PFSK-1 (cell line): Measurements from ENCODE around the gene NTM.

ENCODE experiments used
- FOXP2 ChIP-seq: optimal IDR thresholded peaks from 2 replicates; pipeline ENCODE3; 2011; ENCODE audit warnings: borderline replicate concordance, control low read depth, inconsistent platforms; ENCODE audit not compliant: insufficient read depth; ENCODE audit errors: extremely low read length, extremely low read depth
- POLR2AphosphoS5 ChIP-seq: IDR thresholded peaks from 2 replicates; pipeline ENCODE4 v1.6.1; 2012; ENCODE audit warnings: low read depth, mild to moderate bottlenecking, control low read depth, low read length, moderate library complexity
- SIN3A ChIP-seq: IDR thresholded peaks from 2 replicates; pipeline ENCODE4 v1.6.1; 2012; ENCODE audit warnings: mild to moderate bottlenecking, low read length, moderate library complexity, borderline replicate concordance; ENCODE audit not compliant: insufficient read depth
- TAF1 ChIP-seq: IDR thresholded peaks from 2 replicates; pipeline ENCODE4 v1.6.1; 2012; ENCODE audit warnings: low read length, control low read depth, borderline replicate concordance; ENCODE audit not compliant: insufficient read depth
- TF ChIP-seq, protein P1 (sequence below), 2 experiments: IDR thresholded peaks; 2 replicates each; pipeline versions ENCODE4 v1.6.1 to v1.8.0; 2011 to 2012; ENCODE audit warnings: low read depth in 2 of 2, low read length in 2 of 2, control low read depth in 1 of 2, inconsistent platforms in 1 of 2, mild to moderate bottlenecking in 1 of 2, moderate library complexity in 1 of 2; ENCODE audit not compliant: insufficient read depth in 1 of 2

Gene NTM

DNA sequence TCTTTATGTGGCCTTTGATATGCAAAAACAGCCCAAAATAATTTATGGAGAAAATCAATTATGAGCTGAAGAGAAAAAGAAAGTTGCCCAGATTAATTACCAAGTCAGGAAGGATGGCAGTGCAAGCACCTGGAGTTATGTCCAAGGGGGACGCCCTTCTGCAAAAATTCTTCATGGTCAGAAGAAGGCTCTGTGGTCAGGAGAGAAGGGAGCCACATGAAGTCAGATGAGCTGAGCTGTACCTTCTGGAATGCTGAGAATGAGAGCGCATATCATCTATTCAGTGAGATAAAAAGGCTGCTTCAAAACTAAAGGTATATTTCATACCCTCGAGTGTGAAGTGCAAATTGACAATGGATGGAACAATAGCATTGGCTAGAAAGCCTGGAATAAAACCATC lies 607.4 kb downstream of the NTM start:
- TF ChIP-seq POLR2AphosphoS5 (no peak), FOXP2 (no peak), TAF1 (no peak), SIN3A (no peak)
- TF ChIP-seq, protein P1, sequence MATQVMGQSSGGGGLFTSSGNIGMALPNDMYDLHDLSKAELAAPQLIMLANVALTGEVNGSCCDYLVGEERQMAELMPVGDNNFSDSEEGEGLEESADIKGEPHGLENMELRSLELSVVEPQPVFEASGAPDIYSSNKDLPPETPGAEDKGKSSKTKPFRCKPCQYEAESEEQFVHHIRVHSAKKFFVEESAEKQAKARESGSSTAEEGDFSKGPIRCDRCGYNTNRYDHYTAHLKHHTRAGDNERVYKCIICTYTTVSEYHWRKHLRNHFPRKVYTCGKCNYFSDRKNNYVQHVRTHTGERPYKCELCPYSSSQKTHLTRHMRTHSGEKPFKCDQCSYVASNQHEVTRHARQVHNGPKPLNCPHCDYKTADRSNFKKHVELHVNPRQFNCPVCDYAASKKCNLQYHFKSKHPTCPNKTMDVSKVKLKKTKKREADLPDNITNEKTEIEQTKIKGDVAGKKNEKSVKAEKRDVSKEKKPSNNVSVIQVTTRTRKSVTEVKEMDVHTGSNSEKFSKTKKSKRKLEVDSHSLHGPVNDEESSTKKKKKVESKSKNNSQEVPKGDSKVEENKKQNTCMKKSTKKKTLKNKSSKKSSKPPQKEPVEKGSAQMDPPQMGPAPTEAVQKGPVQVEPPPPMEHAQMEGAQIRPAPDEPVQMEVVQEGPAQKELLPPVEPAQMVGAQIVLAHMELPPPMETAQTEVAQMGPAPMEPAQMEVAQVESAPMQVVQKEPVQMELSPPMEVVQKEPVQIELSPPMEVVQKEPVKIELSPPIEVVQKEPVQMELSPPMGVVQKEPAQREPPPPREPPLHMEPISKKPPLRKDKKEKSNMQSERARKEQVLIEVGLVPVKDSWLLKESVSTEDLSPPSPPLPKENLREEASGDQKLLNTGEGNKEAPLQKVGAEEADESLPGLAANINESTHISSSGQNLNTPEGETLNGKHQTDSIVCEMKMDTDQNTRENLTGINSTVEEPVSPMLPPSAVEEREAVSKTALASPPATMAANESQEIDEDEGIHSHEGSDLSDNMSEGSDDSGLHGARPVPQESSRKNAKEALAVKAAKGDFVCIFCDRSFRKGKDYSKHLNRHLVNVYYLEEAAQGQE (IDR thresholded peaks at IDR 0.05; ENCODE audit: insufficient read depth in 1 of 2, low read depth in 2 of 2, low read length in 2 of 2), result no peak

DNA sequence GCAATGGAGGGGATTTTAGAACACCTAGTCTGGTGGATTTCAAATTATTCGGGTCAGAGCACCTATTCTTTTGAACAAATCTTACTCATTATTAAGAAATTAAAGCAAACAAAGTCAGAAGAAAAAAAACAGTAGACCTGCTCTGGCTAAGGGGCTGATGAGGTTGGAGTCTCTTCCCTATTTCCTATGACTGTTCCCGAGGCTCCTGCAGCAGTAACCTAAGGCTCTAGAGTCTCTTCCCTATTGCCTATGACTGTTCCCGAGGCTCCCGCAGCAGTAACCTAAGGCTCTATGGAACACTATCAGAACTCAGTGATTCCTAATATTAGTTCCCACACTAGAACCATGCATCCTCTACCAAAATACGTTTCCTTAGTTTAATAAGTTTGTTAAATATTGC lies 607.9 kb downstream of the NTM start:
- TF ChIP-seq FOXP2 (no peak), SIN3A (no peak), POLR2AphosphoS5 (no peak), TAF1 (no peak)
- TF ChIP-seq, protein P1 (IDR thresholded peaks at IDR 0.05; ENCODE audit: insufficient read depth in 1 of 2, low read depth in 2 of 2, low read length in 2 of 2), result no peak

DNA sequence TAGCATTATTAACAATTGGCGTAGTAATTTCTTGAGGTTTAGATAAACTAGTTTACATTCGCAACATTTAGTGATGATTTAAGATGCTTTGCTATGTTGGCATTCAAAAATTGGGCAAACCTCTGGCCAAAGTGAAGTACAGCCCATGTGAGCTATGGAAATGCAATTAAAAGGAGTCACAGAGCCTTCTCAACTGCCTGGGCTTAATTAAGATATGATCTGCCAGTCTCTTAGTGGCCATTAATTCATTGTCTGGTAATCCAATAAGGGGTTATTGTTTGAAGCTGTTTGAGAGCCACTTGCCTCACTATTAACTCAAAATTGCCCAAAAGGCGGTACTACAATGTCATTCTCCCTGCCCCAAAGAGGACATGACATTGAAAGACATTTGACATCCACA lies 608.9 kb downstream of the NTM start:
- TF ChIP-seq, protein P1 (IDR thresholded peaks at IDR 0.05; ENCODE audit: insufficient read depth in 1 of 2, low read depth in 2 of 2, low read length in 2 of 2), result no peak
- TF ChIP-seq SIN3A, result no peak

DNA sequence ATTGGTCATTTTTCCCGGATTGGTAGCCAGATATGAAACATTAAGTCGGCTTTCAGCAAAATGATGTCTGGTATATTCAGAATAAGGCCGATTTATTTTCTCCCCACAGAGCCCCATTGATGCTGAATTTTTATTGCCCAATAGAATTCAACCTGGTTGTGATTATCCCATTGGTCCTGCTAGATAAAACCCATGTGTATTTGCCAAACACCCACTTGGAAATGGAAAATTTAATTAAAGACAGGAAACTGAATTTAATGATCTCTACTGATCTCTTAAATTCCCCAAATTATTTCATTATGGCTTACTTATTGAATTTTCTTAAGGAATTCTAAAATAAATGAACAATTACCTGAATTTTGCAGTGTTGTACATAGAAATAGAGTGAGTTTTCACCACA lies 609.8 kb downstream of the NTM start:
- TF ChIP-seq TAF1 (no peak), SIN3A (no peak), POLR2AphosphoS5 (no peak), FOXP2 (no peak)
- TF ChIP-seq, protein P1 (IDR thresholded peaks at IDR 0.05; ENCODE audit: insufficient read depth in 1 of 2, low read depth in 2 of 2, low read length in 2 of 2), result no peak

DNA sequence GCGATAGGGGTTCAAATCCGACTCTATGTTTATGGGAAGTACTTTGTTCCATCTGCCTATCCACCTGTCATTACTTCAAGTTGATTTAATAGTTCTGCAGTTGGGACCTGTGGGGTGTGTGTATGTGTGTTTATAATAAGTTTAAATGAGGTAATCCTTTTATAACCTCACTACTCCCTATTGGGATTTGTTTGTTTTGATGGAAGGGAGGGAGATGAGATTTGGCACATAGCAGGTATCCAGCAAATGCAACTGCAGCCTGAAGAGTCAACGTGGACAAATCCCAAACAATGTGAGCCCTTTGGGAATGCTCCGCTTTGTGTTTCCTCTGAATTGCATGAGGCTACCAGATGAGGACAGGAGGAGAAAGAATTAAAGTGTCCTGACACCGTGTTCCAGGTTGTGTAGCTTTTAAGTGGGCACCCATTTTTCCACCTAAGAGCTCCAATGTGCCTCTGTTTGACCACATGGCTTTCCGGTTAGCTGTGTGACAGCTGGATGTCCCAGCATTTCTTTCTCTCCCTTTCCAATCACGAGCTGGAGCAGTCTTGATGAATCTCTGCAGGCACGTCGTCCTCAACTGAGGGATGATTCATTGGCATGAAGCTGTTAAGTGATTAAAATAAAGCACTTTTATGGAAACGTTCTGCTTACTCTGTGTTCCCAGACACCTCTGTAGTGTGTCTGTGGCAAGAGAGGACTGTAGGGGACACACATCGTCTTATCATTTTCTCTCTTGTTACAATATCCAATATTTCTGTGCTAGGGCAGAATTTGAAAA lies 610.7 kb downstream of the NTM start:
- TF ChIP-seq, protein P1 (IDR thresholded peaks at IDR 0.05; ENCODE audit: insufficient read depth in 1 of 2, low read depth in 2 of 2, low read length in 2 of 2), result no peak
- no peak for TF ChIP-seq FOXP2
- TF ChIP-seq POLR2AphosphoS5, result no peak
